HG03139 (cell line): ENCODE data around the gene TMEM271.

Experiments used
- ATAC-seq: cut with Tn5 transposase; IDR thresholded peaks from one replicate; pipeline ENCODE4 v1.9.1; 2021; ENCODE audit not compliant: unreplicated experiment

Gene TMEM271, protein sequence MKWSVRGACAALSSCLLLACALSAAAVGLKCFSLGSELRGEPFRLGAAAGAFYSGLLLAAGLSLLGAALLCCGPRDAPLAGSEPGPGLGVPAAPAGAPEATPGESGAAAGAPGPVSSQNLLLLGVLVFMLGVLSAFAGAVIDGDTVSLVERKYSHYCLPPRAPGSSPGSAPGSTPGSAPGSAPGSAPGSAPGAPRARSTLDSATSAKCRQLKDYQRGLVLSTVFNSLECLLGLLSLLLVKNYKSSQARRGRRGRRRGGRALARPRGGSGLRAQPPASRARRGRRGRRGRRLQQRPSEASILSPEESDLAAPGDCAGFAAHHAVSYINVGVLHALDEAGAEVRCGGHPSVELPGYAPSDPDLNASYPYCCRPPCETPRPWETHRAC

DNA sequence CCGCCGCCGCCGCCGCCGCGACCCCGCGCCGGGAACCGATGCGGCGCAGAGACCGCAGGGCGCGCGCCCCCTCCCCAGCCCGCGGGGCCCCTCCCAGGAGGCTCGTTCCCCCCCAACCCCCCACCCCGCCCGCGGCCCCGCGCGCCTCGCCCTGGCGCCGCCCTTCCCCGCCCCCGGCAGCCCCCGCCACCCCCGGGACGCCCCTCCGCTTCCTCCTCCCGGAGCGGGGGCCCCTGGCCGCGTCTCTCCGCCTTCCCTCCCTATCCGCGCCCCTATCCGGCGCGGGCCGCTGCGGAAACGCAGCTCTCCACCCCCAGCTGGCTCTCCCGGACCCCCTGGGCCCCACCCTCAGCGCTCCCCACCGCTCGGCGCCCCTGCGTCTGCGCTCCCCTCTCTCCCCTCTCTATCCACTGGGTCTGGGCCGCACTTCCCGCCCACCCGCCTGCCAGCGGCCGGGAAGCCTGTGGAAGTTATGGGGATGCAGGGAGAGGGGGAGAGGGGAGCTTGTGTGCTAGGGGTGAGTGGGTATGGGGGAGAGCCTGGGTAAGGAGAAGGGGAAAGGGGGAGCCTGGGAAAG is at the start of gene TMEM271:
Gene TMEM271, minus strand, starts transcription at position 51 of the 577 bp plus-strand sequence. CDS start 233 bp downstream, outside the sequence.
- ATAC-seq = no peak

DNA sequence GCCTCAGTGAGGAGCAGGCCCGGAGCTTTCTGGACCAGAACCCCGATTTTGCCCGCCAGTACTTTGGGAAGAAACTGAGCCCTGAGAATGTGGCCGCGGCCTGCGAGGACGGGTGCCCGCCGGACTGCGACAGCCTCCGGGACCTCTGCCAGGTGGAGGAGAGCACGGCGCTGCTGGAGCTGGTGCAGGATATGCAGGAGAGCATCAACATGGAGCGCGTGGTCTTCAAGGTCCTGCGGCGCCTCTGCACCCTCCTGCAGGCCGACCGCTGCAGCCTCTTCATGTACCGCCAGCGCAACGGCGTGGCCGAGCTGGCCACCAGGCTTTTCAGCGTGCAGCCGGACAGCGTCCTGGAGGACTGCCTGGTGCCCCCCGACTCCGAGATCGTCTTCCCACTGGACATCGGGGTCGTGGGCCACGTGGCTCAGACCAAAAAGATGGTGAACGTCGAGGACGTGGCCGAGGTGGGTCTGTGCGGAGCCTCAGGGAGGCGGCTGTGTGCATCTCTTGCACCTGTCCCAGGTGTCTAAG is 49.6 kb upstream of the TMEM271 start:
- ATAC-seq = no peak

DNA sequence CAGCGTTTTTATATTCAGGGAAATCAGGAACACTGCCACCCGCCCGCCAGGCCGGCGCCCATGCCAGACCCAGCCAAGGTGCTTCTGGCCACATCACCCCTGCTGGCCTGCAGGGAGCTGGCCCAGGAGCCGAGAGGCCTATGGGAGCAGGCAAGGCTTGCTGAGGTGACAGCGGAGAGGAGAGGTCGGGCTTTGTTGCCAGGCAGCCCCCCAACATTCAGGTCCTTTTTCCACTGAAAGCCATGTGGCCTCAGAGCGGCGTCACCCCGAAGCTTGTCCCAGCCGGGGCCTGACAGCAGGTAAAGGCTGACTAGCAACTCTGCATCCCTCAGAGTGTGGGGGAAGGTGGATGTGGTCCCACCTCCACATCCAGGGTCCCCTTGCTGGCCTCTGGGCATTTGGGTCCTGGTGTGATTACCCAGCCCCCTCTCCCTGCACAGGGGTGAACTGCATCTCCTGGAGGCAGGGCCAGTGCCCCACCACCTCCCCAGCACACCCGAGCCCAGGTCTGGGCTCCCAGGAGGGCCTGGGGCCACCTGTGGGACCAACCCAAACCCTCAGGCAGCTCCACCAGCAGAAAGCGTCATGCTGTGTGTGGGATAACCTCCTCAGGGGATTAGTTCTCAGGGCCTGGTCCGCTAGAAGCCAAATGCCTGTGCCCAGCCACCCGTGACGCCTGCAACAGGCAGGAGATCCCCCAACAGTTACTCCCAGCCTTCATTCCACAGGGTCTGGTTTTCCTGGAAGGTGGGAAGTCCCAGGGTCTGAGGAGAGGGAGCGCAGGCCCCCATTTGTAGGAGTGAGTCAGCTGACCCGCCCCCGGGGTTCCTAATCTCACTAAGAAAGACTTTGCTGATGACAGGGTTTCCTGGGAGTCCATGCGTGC is 48.9 kb upstream of the TMEM271 start, which contains the start of gene PDE6B:
Gene PDE6B, plus strand, starts transcription at position 869 of the 886 bp plus-strand sequence. CDS start 54 bp downstream, outside the sequence.
- no peak for ATAC-seq

DNA sequence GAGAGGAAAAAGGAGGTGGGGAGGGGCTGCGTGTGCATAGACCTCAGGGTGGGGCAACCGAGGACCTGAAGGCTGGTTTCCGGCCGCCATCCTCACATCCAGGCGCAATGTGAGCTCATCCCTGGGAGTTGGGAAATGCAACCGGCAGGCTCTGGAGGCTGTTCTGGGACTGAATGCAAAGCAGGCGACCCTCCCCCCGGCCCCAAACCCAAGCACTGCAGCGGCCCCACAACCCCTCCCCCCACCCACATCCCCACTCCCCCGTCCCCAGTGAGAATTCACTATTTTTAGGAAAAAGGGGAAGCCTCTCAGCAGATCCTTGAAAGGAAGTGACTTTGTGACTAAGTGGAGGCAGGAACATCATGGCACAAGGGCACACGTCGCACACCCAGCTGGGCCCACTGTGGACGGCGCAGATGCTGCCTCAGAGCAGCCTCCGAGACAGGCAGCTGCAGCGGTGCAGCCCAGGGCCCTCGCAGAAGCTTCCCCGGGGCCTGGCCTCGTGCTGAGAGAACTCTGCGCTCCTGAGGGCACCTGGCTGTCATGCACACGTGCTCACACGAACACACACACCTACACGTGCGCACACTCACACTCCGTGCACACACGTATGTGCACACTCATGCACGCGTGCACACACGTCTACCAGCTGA is 47.9 kb upstream of the TMEM271 start:
- no peak for ATAC-seq

DNA sequence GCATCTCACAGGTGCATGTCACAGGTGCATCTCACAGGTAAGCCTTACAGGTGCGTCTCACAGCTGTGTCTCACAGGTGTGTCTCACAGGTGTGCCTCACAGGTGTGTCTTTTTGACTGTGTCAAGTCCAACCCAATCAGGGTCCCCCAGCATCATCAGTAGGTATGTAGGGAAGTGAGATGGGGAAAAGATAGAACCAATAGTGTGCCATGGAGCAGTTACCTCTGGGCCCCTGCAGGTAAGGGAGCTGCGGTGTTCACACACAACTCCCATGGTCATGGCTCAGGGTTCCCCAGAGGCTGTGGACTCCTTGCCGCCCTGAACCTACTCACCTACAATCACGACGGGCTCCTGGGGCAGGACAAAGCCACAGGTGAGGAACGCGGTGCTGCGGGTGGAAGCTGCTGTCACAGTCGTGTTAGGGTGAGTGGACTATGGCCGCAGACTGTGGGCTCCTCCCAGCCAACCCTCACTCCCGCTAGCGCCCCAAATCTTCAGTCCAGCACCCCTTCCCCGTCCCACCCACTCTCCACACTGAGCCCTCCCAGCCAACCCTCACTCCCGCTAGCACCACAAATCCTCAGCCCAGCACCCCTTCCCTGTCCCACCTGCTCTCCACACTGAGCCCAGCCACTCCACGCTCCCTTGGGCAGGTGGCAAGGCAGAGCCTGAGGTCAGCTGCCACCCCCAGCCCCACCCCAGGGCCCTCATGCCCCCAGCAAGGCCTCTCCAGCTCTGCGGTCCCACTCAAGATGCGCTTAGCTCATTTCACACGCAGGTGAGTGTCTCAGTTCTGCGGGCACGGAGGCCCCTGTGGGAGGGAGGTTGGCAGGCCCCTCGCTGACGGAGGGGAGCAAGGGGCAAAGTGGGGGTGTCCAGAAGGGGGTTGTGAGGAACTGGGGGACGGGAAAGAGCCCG is 47.2 kb upstream of the TMEM271 start:
- no peak for ATAC-seq

DNA sequence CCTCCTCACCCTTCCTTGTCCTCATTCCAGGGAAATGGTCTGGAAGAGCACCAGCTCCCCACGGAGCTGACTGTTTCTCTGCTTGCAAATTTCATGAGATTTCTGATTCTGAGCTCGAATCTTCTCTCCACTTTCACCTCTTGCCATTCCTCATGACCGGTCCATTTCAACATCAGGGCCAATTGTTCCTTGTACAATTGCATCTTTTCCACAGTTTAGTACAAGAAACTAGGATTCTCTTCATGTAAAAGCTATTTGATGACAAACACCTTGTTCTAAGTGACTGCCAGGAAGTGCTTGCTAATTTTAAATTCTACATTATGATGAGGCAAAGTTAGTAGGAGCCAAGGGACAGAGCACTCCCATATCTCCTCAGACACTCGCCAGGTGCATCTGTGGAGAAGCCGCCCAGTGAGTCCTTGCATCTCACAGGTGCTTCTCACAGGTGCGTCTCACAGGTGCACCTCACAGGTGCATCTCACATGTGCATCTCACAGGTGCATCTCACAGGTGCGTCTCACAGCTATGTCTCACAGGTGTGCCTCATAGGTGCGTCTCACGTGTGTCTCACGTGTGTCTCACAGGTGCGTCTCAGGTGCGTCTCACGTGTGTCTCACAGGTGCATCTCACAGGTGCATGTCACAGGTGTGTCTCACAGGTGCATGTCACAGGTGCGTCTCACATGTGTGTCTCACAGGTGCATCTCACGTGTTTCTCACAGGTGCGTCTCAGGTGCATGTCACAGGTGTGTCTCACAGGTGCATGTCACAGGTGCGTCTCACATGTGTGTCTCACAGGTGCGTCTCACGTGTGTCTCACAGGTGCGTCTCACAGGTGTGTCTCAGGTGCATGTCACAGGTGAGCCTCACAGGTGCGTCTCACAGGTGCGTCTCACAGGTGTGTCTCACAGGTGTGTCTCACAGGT is 46.2 kb upstream of the TMEM271 start:
- no peak for ATAC-seq

DNA sequence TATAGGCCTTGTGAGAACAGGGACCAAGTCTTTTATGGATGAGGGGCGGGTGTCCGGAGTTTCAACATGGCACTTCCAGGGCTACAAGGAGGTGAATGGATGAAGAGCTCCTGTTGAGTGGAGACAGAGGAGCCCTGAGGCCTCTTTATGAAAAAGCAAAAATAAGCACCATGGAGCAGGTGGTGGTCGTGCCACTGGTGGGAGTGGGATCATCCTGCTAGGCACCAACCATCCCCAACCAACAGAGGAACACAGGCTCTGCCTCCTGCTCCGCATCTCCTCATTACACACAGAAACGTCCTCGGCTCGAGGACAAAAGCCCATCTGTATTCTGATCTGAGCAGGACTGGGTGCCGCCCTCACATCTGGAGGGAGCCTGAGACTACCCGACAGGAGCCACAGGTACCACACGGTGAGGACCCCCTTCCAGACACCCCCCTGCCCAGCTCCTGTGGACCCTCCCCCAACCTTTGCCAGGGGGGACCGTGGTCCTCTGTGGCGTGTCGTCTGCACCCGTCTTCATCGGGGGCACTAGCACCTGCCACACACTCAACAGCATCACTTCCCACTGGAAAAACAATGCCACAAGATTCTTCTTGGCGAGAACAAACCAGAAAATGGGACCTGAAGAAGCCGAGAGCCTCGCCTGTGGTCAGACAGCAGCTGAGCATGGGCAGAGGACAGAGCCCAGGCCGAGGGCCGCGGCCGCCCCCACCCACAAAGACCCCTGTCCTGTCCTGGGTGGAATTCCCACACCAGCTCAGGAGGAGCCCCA is 45.4 kb upstream of the TMEM271 start:
- ATAC-seq = no peak

DNA sequence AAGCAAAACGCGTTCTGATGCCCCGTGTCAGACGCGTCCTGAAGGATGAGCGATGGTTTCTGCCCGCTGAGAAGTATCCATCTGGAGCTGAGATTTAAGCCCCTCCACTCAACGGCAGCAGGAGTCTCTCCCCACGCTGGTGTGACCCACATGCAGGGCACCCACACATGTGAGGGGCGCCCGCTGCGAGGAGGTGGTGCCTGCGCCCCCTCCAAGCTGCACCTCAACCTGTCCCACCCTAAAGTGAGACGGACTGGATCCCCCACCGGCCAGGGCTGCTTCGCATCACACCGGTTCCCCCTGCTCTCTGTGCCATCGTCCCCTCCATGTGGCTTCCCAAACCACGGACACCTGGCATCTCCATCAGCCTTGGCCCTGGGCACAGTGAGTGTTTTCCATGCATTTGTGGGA is 44.8 kb upstream of the TMEM271 start:
- no peak for ATAC-seq

DNA sequence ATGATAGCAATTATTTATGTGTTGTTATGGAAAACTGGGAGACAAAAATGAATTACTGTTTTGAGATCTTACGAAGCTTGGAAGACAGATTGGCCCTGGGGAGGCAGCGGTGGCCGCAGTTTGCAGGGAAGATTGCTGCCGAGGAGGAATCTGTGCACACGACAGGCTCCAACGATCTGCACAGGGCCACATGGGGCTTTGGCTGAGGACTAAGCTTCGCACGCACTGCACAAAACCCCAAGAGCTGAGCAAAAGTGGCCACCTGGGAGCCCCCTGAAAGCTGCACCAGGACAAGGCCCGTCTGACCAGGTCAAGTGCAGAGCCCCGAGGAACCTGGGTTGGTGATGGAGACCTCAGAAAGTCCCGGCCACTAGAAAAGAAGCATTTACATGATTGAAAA is 44.1 kb upstream of the TMEM271 start:
- ATAC-seq = no peak

DNA sequence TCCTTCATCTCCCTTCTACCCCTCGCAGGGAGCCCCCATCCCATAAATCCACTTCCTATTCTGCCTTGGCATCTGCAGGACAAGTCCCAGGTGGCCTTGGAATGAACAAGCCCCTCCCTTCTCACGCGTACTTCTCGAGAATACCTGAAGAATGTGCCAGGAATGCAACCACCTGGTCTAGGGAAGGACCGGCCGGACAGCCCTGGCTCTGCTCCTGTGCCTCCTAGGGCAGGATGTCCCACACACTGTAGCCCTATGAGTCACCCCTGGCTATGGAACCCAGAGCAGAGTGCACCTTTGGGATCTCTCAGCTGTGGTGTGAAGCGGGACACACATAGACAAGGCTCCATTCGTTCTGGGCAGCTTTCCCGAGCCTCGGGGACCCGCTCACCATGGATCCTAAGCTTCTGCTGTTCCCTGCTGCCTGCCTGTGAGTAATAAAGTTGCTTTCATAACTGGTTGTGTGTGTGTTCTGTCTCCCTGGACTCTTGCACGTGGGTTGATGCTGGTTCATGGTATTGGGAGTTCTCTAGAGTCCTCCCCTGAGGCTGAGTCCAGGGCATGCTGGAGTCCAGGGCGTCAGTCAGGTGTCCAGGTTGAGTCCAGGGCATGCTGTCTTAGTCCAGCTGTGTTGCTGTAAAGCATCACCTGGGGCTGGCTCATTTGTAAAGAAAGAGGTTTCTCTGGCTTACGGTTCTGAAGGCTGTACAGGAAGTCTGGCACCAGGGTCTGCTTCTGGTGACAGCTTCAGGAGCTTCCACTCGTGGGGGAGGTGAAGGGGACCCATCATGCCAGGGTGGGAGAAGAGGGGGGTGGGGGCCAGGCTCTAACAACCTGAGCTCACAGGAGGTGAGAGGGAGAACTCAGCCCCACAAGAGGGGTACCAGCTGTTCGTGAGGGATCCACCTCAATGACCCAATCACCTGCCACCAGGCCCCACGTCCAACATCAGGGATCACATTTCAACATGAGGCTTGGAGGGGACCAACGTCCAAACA is 41.8 kb upstream of the TMEM271 start:
- no peak for ATAC-seq

DNA sequence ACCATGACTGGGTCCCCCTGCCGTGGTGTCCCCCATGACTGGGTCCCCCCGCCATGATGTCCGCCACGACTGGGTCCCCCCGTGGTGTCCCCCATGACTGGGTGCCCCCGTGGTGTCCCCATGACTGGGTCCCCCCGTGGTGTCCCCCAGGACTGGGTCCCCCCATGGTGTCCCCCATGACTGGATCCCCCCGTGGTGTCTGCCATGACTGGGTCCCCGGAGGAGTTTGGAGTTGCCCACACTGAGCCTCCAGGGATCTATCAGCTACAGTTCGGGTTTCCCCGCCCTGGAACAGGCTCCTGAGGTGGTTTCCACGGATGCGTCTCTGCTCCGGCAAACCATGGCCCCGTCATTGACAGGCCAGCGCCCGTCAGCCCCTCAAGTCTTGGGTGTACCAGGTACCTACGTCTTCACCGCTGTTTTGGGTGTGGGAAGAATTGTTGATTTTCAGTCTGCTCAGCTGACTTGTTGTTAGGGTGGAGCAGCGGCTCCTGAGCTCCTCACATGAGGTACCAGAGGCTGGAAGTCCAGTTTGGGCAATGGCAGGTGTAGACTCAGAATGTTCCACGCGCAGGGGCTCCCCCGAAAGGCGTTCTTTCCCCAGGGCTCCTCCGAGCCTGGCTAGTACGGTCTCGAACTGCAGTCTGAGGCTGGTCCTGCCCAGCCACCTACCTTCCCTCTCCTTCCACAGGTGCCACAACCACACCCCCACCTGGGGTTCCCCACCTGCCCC is 41.0 kb upstream of the TMEM271 start:
- no peak for ATAC-seq

DNA sequence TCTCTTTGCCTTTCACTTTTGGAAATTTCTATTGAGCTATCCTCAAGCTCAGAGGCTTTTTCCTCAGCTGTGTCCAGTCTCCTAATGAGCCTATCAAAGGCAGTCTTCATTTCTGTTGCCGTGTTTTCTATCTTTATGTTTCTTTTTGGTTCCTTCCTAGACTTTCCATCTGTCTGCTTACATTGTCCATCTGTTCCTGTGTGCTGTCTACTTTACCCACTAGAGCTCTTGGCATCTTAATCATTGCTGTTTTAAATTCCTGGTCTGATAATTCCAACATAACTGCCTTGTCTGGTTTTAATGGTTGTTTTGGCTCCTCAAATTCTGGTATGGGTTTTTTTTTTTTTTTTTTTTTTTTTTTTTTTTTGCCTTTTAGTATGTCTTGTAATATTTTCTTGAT is 40.0 kb upstream of the TMEM271 start:
- no peak for ATAC-seq

DNA sequence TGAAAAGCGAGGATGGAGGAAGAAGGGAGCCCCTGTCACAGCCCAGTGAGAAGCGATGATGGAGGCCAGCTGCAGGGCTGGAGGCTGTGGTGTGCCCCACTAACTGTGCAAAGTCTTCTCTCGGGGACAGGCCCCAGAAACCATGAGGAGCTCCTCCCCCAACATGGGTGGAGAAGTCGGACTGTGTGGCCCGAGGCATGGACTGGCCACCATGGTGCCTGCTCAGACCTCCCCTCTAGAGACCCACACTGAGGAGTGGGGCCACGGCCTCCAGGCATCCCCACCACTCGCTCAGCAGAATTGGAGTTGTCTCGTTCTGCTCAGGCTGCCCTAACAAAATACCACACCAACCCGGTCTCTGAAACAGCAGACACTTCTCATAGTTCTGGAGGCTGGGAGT is 37.0 kb upstream of the TMEM271 start:
- ATAC-seq = no peak

DNA sequence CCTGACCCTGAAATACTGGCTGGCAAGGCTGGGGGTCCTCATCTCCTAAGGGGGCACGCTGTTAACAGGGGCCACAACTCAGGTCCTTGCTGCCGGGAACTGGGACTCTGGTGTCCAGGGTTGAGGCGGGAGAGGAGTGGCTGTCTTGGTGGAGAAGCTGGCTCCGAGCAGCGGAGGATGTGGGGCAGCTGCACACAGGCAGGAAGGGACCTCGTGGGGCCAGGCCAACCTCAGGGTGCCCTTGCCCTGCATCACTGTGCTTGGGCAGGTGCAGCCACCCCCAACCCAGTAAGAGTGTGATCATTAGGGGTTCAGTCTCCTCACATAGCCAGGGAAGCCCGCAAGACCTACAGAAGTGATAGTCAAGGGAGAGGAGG is 36.6 kb upstream of the TMEM271 start:
- ATAC-seq = no peak

DNA sequence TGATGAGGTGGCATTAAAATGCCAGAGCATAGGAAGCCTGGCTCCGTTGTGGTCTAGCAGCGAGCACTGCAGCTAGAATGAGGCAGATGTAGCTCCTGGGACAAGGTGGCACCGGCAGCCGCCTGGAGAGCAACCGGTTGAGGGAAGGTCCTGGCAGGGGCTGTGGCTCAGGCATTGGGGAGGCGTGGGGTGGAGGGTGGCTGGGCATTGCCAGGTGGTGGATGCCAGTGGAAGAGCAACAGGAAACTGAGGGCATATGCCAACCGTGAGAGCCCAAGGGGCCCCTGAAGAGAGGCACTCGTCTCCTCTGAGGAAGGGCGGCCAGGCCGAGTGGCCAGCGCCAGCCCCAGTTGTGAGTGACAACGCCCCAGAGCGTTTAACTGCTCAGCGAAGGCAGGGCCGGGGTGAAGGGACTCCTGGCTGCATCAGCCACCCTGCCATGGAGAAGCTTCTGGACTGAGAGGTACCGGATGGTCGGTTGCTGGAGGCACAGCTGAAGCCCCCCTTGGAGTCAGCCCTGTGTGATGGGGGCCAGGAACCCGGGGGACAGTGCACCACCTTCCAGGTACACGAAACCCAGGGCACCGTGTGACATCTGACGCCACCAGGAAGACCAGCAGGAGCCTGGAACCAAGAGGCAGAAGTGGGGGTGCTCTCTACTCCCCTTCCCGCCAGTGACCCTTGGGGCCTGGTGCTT is 36.1 kb upstream of the TMEM271 start:
- ATAC-seq = no peak
